ENCODE results near the gene ABHD17A. TPM values are rescaled to one million over a fixed set of nuclear protein-coding genes. Genes with fewer than 3 reads are reported as not detected.

The ABHD17A gene
- total and polyA plus RNA-seq, 8 donors = 41.3 to 72.7 (median 56.8) TPM

DNA sequence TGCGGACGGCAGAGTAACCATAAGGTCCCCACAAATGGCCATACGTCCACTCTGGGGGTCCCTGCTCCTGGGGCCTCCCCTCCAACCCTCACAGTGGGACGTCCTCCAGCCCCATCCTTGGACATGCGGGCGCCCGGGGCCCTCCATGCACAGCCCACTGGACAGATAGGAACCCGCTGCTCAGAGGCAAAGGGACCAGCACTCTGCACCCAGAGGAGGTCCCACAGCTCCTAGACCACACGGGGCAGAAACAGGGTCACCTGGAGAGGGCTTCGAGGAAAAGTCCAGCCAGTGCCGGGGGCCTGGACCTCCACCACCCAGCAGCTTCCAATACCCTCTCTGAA is 48.1 kb downstream of the ABHD17A start:
- TF ChIP-seq, protein P1, sequence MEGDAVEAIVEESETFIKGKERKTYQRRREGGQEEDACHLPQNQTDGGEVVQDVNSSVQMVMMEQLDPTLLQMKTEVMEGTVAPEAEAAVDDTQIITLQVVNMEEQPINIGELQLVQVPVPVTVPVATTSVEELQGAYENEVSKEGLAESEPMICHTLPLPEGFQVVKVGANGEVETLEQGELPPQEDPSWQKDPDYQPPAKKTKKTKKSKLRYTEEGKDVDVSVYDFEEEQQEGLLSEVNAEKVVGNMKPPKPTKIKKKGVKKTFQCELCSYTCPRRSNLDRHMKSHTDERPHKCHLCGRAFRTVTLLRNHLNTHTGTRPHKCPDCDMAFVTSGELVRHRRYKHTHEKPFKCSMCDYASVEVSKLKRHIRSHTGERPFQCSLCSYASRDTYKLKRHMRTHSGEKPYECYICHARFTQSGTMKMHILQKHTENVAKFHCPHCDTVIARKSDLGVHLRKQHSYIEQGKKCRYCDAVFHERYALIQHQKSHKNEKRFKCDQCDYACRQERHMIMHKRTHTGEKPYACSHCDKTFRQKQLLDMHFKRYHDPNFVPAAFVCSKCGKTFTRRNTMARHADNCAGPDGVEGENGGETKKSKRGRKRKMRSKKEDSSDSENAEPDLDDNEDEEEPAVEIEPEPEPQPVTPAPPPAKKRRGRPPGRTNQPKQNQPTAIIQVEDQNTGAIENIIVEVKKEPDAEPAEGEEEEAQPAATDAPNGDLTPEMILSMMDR (IDR thresholded peaks at IDR 0.05) = no peak
- H3K27me3 ChIP-seq = no peaks in the 10 kb centered on the region
- intact Hi-C loops (cut with DNase I) = no loop called here
- H3K9me3 ChIP-seq = no peaks in the 10 kb centered on the region
- peaks cover 6 to 60% of the 10 kb centered on the region in 2 donors for H3K4me1 ChIP-seq
- DNase-seq = no peak
- H3K36me3 ChIP-seq = peaks cover 0 to 12% of the 10 kb centered on the region in 2 donors
- H3K27ac ChIP-seq = no peak overlapping the region
- H3K4me3 ChIP-seq = no peak overlapping the region
- no peak for ATAC-seq

DNA sequence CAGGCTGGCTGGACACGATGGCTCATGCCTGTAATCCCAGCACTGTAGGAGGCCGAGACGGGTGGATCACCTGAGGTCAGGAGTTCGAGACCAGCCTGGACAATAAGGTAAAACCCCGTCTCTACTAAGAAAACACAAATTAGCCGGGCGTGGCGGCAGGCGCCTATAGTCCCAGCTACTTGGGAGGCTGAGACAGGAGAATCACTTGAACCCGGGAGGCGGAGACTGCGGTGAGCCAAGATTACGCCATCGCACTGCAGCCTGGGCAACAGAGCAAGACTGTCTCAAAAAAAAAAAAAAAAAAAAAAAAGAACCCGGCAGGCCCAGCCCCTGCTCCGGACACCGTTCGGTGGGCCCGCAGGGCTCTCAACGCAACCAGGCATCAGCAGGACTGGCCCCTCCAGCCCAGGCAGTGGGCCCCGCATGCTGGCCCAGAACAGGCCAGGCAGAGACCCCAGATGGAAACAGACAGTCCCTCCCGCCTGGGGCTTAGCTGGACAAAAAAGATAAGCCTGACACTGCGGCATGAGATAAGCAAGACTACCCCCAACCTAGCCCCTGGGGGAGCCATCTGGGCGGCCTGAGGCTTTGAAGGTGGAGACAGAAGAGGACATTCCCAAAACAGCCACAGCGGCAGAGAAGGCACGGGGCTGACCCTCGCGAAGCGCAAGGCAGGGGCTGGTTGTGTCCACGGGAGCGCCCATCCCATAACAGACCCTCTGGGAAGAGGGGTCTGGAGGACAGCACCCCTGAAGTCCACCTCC is 48.7 kb downstream of the ABHD17A start:
- intact Hi-C loops (cut with DNase I) = no loop called here
- Histone ChIP-seq H3K27ac (no peak overlapping the region), H3K36me3 (peaks cover 0 to 16% of the 10 kb centered on the region in 2 donors), H3K4me1 (peaks cover 6 to 54% of the 10 kb centered on the region in 2 donors), H3K9me3 (no peaks in the 10 kb centered on the region), H3K27me3 (no peaks in the 10 kb centered on the region), H3K4me3 (no peak overlapping the region)
- TF ChIP-seq, protein P1 (IDR thresholded peaks at IDR 0.05) = no peak
- ATAC-seq (no peak), DNase-seq (no peak)

DNA sequence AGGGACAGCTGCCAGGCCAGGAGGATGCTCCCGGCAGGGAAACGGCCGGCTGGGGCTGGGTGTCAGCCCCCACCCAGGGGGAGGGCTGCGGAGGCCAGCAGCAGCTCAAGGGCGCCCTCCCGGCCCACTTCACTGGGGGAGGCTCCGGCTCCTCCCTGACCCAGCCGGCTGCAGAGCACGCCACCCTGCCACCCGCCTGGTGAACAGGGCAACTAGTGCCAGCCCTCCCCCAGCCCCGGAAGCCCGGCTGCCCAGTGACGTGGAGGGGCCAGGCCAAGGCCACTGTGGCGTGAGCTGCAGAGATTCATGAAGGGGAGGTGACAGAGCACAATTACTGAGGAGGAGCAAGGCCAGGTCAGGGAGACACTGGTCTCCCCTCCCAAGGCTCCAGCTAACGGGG is 51.8 kb downstream of the ABHD17A start:
- TF ChIP-seq, protein P1 (IDR thresholded peaks at IDR 0.05) = no peak
- no peak overlapping the region for H3K4me3 ChIP-seq
- H3K27ac ChIP-seq = no peak overlapping the region
- no peak for DNase-seq
- H3K27me3 ChIP-seq = no peaks in the 10 kb centered on the region
- no peaks in the 10 kb centered on the region for H3K9me3 ChIP-seq
- H3K36me3 ChIP-seq = peaks cover 0 to 38% of the 10 kb centered on the region in 2 donors
- ATAC-seq = no peak
- intact Hi-C loops (cut with DNase I) = no loop called here
- H3K4me1 ChIP-seq = peaks cover 6 to 28% of the 10 kb centered on the region in 2 donors

DNA sequence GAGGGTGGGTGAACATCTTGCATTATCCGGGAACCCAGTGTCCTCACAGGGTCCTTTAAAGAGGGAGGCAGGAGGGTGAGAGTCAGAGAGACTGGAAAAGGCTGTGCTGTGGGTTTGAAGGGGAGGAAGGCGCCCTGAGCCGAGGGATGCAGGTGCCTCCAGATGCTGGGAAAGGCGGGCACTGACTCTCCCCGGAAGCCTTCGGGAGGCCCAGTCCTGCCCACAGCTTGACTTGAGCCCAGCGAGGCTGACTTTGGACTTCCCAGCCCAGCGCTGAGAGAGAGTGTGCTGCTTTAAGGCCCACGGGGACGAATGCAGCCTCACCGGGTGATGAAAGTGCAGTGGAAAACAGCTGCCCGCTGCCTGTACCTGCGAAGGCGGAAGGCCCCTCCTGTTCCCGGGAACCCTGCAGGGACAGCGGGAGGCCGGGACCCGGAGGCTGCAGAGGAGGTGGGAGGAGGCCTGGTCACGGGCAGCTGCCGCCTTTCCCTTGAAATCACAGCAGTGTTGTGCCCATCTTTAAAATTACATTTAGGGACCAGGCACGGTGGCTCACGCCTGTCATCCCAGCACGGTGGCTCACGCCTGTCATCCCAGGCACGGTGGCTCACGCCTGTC is 53.1 kb downstream of the ABHD17A start:
- no peak for DNase-seq
- Histone ChIP-seq H3K27ac (no peak overlapping the region), H3K4me3 (no peak overlapping the region), H3K36me3 (peaks cover 0 to 52% of the 10 kb centered on the region in 2 donors), H3K4me1 (peaks cover 6 to 19% of the 10 kb centered on the region in 2 donors), H3K9me3 (no peaks in the 10 kb centered on the region), H3K27me3 (no peaks in the 10 kb centered on the region)
- intact Hi-C loops (cut with DNase I) = no loop called here
- ATAC-seq = no peak
- TF ChIP-seq, protein P1 (IDR thresholded peaks at IDR 0.05) = no peak

DNA sequence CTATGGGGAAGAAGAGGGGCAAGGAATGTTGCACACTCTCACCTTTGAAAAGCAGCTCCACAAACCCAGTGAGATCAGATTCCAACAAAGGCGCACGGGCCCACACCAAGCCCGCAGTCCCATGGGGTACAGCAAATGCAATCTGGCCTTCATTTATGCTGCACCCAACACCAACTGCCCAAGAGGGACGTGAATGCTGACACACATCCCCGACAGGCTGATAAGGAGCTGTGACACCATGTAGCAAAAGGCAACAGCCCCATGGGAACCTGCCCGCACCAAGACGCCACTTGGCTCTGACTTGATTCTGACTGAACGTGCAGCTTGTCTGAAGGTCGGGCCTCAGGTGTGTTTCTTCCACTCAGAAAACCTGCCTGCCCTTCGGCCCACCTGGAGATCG is 54.3 kb downstream of the ABHD17A start:
- no peak for DNase-seq
- ATAC-seq = no peak
- Histone ChIP-seq H3K27me3 (no peaks in the 10 kb centered on the region), H3K4me1 (peaks cover 6 to 15% of the 10 kb centered on the region in 2 donors), H3K9me3 (no peaks in the 10 kb centered on the region), H3K36me3 (peaks cover 0 to 63% of the 10 kb centered on the region in 2 donors), H3K27ac (no peak overlapping the region), H3K4me3 (no peak overlapping the region)
- intact Hi-C loops (cut with DNase I) = no loop called here
- TF ChIP-seq, protein P1 (IDR thresholded peaks at IDR 0.05) = no peak
